NCI-H446 (cell line): ENCODE results near the gene MPZL2.

ENCODE experiments used
- DNase-seq, 2 experiments: peaks; one replicate each; lab custom pipeline; 2025; lab: John Stamatoyannopoulos, UW

MPZL2 gene

DNA sequence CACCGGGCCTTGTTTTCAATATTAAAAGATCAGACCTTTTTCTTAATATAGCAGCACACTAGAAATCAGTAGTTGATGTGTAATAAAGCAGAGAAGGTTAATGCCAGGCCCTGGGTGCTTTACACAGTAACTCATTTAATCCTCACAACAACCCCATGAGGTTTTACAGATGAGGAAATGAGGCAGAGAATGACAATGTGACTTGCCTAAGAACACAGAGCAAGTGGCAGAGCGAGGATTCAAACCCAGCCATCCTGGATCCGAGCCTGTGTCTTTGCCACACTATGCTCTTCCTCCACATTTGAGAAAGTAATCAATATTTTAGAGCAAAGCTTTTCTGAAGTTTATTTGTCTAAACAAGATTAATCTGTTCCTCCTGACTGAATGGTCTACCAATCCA lies 46.5 kb downstream of the MPZL2 start:
- no peak for DNase-seq

DNA sequence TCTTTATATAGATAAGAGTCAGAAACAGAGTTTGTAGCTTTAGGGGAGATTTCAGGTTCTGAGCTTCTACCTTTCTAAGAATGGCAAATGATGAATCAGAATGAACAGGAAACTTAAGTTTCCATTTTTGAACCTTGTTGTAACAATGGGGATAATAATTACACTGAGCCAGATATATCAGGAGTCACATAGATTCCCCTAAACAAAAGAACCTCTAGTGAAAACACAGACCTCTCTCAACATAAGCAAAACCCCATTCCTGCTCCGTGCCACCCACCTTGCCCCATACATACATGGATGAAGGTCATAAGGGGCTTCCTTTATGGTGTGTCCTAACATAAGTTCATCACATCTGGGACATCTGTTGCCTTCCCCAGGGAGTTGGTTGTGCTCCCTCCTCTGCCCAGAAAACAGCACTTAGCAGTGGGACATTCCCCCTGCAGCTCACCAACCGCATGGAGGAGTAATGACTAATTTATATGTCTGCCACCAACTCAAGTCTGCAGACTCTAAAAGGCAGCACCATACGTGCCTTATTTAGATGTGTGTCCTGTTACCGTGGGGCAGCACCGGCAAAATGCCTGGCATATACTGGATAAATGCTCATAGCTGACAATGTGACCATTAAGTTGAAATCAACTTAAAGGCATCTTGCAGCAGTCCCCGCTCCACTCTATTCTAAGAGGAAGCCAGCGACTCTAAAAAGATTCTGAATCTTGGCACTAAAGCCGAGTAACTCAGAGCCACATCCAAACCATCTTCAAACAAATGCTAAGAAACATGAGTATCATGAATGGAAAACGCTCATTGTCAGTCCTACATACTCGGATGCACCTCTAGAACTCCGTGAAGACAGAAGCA lies 47.2 kb downstream of the MPZL2 start:
- DNase-seq: no peak

- DNase-seq: no peak
These were observed 48.3 kb downstream of the MPZL2 start for GRCh38 chr11:118215765-118216164.

- no peak for DNase-seq
These were observed 48.8 kb downstream of the MPZL2 start for GRCh38 chr11:118215262-118215661.

DNA sequence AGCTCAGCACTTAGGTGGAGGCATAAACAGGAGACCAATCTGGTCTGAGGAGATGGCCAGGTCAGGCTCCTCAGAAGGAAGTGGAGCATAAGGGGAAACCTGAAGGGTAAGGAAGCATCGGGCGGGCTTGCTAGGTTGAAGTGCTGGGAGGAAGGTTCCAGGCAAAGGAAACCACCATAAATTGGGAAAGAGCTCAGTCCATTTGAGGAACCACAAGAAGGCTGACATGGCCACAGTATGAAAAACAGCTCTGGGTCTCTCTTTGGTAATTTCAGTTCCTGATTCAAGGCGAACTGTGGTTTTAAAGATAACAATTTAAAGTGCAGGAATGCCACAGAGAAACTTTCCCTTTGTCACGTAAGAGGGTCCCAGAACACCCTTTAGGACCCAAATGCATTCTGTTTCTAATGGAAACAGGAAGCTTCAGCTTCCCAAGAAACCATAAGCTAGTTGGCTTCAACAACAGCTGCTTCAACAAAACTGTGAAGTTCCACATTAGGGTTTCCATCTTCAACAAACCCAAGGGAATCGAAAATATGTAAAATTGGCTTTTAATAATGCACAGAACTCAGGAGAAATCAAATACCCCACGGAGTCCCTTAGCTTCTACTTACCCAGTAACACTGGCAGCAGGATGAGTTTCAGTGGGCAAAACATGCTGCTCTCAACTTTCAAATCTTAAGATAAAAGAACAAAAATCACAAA lies 49.7 kb downstream of the MPZL2 start:
- DNase-seq: no peak

GRCh38 chr11:118213781-118214180 lies 50.3 kb downstream of the MPZL2 start:
- DNase-seq: no peak

GRCh38 chr11:118213201-118213600 lies 50.9 kb downstream of the MPZL2 start:
- DNase-seq: no peak

GRCh38 chr11:118212781-118213191 lies 51.3 kb downstream of the MPZL2 start:
- DNase-seq: no peak

GRCh38 chr11:118212131-118212725 lies 51.9 kb downstream of the MPZL2 start:
- DNase-seq: no peak

GRCh38 chr11:118211006-118211405 lies 53.1 kb downstream of the MPZL2 start:
- DNase-seq: no peak

GRCh38 chr11:118210323-118210722 lies 53.8 kb downstream of the MPZL2 start:
- no peak for DNase-seq

DNA sequence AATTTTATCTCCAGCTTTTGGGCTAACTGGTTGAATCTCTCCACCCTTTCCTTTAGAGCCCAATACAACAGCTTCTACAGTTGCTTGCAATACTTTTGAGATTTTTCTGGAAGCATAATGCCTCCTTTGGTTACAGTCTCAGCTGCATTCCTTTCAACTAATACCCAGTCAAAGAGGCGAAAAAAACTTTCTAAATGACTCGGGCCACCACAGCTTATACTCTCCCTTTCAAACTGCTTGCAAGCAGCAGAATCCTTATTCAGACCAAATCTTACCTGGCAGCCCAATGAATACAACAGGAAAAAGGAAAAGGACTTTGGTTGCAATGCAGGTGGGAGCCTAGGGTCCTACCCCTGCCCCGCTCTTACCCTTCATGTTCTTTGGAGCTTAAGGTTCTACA lies 55.1 kb downstream of the MPZL2 start:
- DNase-seq: no peak

- no peak for DNase-seq
These were observed 57.0 kb downstream of the MPZL2 start for GRCh38 chr11:118207079-118207478.

- DNase-seq: no peak
These were observed 57.6 kb downstream of the MPZL2 start for GRCh38 chr11:118206391-118207031.

- no peak for DNase-seq
These were observed 58.3 kb downstream of the MPZL2 start for GRCh38 chr11:118205606-118206378.
